Measurements from ENCODE around the gene LGALS7B. TPM values are rescaled to one million over a fixed set of nuclear protein-coding genes. Genes with fewer than 3 reads are reported as not detected.

Gene LGALS7B
- total and polyA plus RNA-seq, 2 of the 4 experiments (the other 2 are of a cell fraction) = not detected

- no peak for TF ChIP-seq USF2 (IDR thresholded peaks at IDR 0.05; ENCODE audit: low read depth, low read length)
These were observed 48.1 kb downstream of the LGALS7B start (continued) for GRCh38 chr19:38836983-38837626.

GRCh38 chr19:38837656-38838121 lies 48.7 kb downstream of the LGALS7B start:
- no peak overlapping the region for H3K23ac ChIP-seq (ENCODE audit: low read depth, low read length)
- DNase-seq = peak; percentile 35
- no peak overlapping the region for H2BK20ac ChIP-seq (ENCODE audit: low read depth, low read length)

More at GRCh38 chr19:38837656-38838121, 48.7 kb downstream of the LGALS7B start:
- H3K9me3 ChIP-seq (ENCODE audit: control insufficient read depth, insufficient read depth, low read length) = no peaks in the 10 kb centered on the region
- no peak overlapping the region for H2AK5ac ChIP-seq (ENCODE audit: low read depth, low read length)
- CTCF ChIA-PET = interaction anchor here (1.4 kb wide), 1 partner anchor 93 kb away, joined by 3 read pairs; the partner anchor contains the start of genes MRPS12 and SARS2
- H2AFZ ChIP-seq (replicated peaks; ENCODE audit: low read length, poor library complexity) = no peak overlapping the region
- no peak overlapping the region for H3K27ac ChIP-seq (ENCODE audit: insufficient read depth, low read length)
- TF ChIP-seq SMC3 (IDR thresholded peaks at IDR 0.05; ENCODE audit: low read depth, low read length) (no peak), FOS (IDR thresholded peaks at IDR 0.05; ENCODE audit: low read depth, low read length) (no peak), POLR2A (IDR thresholded peaks at IDR 0.05; ENCODE audit: low read depth, low read length) (no peak), RFX5 (IDR thresholded peaks at IDR 0.05; ENCODE audit: low read depth, low read length) (no peak), CEBPB (IDR thresholded peaks at IDR 0.05; ENCODE audit: low read depth, low read length) (no peak), USF2 (IDR thresholded peaks at IDR 0.05; ENCODE audit: low read depth, low read length) (no peak), MAFK (IDR thresholded peaks at IDR 0.05; ENCODE audit: low read depth, low read length) (no peak), MAZ (IDR thresholded peaks at IDR 0.05; ENCODE audit: borderline replicate concordance, low read depth, low read length) (no peak), MXI1 (IDR thresholded peaks at IDR 0.05; ENCODE audit: borderline replicate concordance, low read depth, low read length) (no peak), CTCF (conservative IDR thresholded peaks at IDR 0.05; ENCODE audit: low read depth, low read length) (no peak), RAD21 (IDR thresholded peaks at IDR 0.05; ENCODE audit: low read length) (no peak)
- POLR2A ChIA-PET (ENCODE audit: unreplicated experiment) = no interaction called here
- H2BK120ac ChIP-seq (ENCODE audit: low read depth, low read length) = no peak overlapping the region
- H3K9ac ChIP-seq (ENCODE audit: low read depth, low read length) = no peak overlapping the region
- H4K5ac ChIP-seq (ENCODE audit: low read depth, low read length) = no peak overlapping the region
- peaks cover 43 to 64% of the 10 kb centered on the region in 2 experiments for H3K79me1 ChIP-seq (ENCODE audit: low read depth in 1 of 2, low read length in 2 of 2)
- H3K4me2 ChIP-seq (ENCODE audit: low read depth, low read length) = no peak overlapping the region
- no peak overlapping the region for H3K18ac ChIP-seq (ENCODE audit: low read depth, low read length)
- in situ Hi-C loops (cut with MboI; ENCODE audit: low sequenced_read_pairs) (no loop called here), dilution Hi-C loops (cut with HindIII; ENCODE audit: low sequenced_read_pairs, unreplicated experiment) (no loop called here), intact Hi-C loops (cut with micrococcal nuclease) (no loop called here)
- H3K14ac ChIP-seq (replicated peaks; ENCODE audit: low read depth, low read length) = peak overlapping the region; percentile 20; the same call in 1 of the 2 replicates
- no peaks in the 10 kb centered on the region for H3K27me3 ChIP-seq (ENCODE audit: control insufficient read depth, insufficient read depth, low read length)
- no peak overlapping the region; the same call in 1 of the 2 replicates for H3K4ac ChIP-seq (ENCODE audit: low read depth, low read length)
- H4K20me1 ChIP-seq (ENCODE audit: insufficient read depth, low read length) = peaks cover 56% of the 10 kb centered on the region
- no peak overlapping the region for H3K56ac ChIP-seq (ENCODE audit: extremely low read depth, insufficient read depth, low read length)
- WGBS, 2 experiments (ENCODE audit: extremely low coverage in 2 of 2, insufficient read length in 1 of 2) = no CpG with 5 or more reads among the region's 7 CpGs
- H4K91ac ChIP-seq (ENCODE audit: insufficient read depth, low read depth, low read length) = no peak overlapping the region
- H3K4me3 ChIP-seq (ENCODE audit: insufficient read depth, low read depth, low read length) = no peak overlapping the region
- H4K8ac ChIP-seq (ENCODE audit: low read depth in 2 of 2, low read length in 2 of 2) = no peak overlapping the region
- H3K9me1 ChIP-seq (ENCODE audit: insufficient read depth, low read length) = no peaks in the 10 kb centered on the region
- BruUV-seq (replicated peaks) = no TSS peak
- peaks cover 66% of the 10 kb centered on the region for H3K36me3 ChIP-seq (ENCODE audit: control insufficient read depth, insufficient read depth, low read length)
- ATAC-seq (ENCODE audit: low read depth) = no peak
- no peak overlapping the region for H2AK9ac ChIP-seq (replicated peaks; ENCODE audit: low read depth, low read length, poor library complexity)
- H3K4me1 ChIP-seq (ENCODE audit: control insufficient read depth, insufficient read depth, low read length) = peaks cover 10% of the 10 kb centered on the region; the same call in 1 of the 2 replicates
- H2BK15ac ChIP-seq (ENCODE audit: low read depth, low read length) = no peak overlapping the region
- H2BK5ac ChIP-seq (ENCODE audit: low read depth, low read length, poor library complexity, severe bottlenecking) = no peak overlapping the region
